Panc1 (cell line): ENCODE measurements around the gene ITGB3. TPM values are rescaled to one million over a fixed set of nuclear protein-coding genes. Genes with fewer than 3 reads are reported as not detected.
A peak's percentile ranks its signal among the peaks of the same experiment; 100 is the strongest.

Source experiments
- ATAC-seq: fragments of 200-7000 bp; cut with Tn5 transposase; 2 replicates; pipeline ENCODE4 v1.9.1; 2020; ENCODE audit warnings: mild to moderate bottlenecking, moderate library complexity
- BruUV-seq: library from RNA; stranded (reverse); fragments of 400-500 nt; replicated peaks from 2 replicates; lab custom pipeline; 2021; lab: Mats Ljungman, UMichigan
- CTCF ChIA-PET: fragments of 300-600 bp; sonication (Branson Sonifier 250); formaldehyde crosslinking; loops from one replicate; lab custom pipeline; 2022; ENCODE audit warnings: antibody characterized with exemption; lab: Charles Lee
- POLR2A ChIA-PET: fragments of 300-600 bp; sonication (Branson Sonifier 250); formaldehyde crosslinking; loops from one replicate; lab custom pipeline; 2022; ENCODE audit warnings: antibody characterized with exemption; lab: Charles Lee
- DNase-seq: peaks from one replicate; pipeline ENCODE4 v3.0.0-alpha.2; 2010; ENCODE audit warnings: low read depth, low spot score
- H3K27ac ChIP-seq: 2 replicates; pipeline ENCODE4 v1.5.1; 2011; ENCODE audit warnings: mild to moderate bottlenecking, low read length, inconsistent platforms
- H3K27me3 ChIP-seq: fragments of 200-500 bp; sonication (Bioruptor generic); 2 replicates; pipeline ENCODE4 v1.6.0; 2014; ENCODE audit warnings: low read length, inconsistent platforms; ENCODE audit not compliant: control insufficient read depth, insufficient read depth
- H3K36me3 ChIP-seq: fragments of 200-500 bp; sonication (Bioruptor generic); 2 replicates; pipeline ENCODE4 v1.5.1; 2014; ENCODE audit warnings: inconsistent platforms, mild to moderate bottlenecking, low read length, moderate library complexity; ENCODE audit not compliant: control insufficient read depth, insufficient read depth
- H3K4me1 ChIP-seq: 2 replicates; pipeline ENCODE4 v1.5.1; 2011; ENCODE audit warnings: inconsistent platforms, mild to moderate bottlenecking, low read length, moderate library complexity; ENCODE audit not compliant: control insufficient read depth, insufficient read depth
- H3K4me3 ChIP-seq, 2 experiments: 2 replicates each; pipeline ENCODE4 v1.5.1; 2011 to 2012; ENCODE audit warnings: low read depth in 2 of 2, low read length in 2 of 2, mild to moderate bottlenecking in 2 of 2, inconsistent platforms in 1 of 2, moderate library complexity in 1 of 2
- H3K9me3 ChIP-seq: fragments of 200-500 bp; sonication (Bioruptor generic); 2 replicates; pipeline ENCODE4 v1.5.1; 2014; ENCODE audit warnings: low read depth, mild to moderate bottlenecking, inconsistent platforms, low read length, moderate library complexity; ENCODE audit not compliant: control insufficient read depth, insufficient read depth
- POLR2AphosphoS5 ChIP-seq: IDR thresholded peaks from 2 replicates; pipeline ENCODE4 v1.6.1; 2012; ENCODE audit warnings: mild to moderate bottlenecking, low read depth, low read length, moderate library complexity
- SIN3A ChIP-seq: IDR thresholded peaks from 2 replicates; pipeline ENCODE4 v1.6.1; 2012; ENCODE audit warnings: low read depth, mild to moderate bottlenecking, low read length, moderate library complexity, borderline replicate concordance; ENCODE audit not compliant: insufficient read depth
- TCF7L2 ChIP-seq: IDR thresholded peaks from 2 replicates; pipeline ENCODE4 v1.6.1; 2011; ENCODE audit warnings: mild to moderate bottlenecking, low read depth, low read length, inconsistent platforms
- in situ Hi-C: cut with HindIII; loops from 2 replicates; pipeline ENCODE4 v1.10.0; 2016; ENCODE audit warnings: low sequenced_read_pairs, low pct_unique_long_range_greater_than_20kb
- intact Hi-C: fragments of 100-400 bp; cut with micrococcal nuclease; formaldehyde crosslinking; loops from one replicate; pipeline ENCODE4 v1.10.0; 2022; ENCODE audit not compliant: unreplicated experiment
- total RNA-seq: library from RNA; stranded (reverse); gene quantifications from one replicate; pipeline ENCODE4 v1.2.1, GENCODE V29; 2021; ENCODE audit not compliant: unreplicated experiment
- TF ChIP-seq, protein P1 (sequence below), 2 experiments: IDR thresholded peaks; 2 replicates each; pipeline ENCODE4 v1.6.1; 2011 to 2012; ENCODE audit warnings: low read depth in 2 of 2, control low read depth in 1 of 2, low read length in 1 of 2, mild to moderate bottlenecking in 1 of 2, moderate library complexity in 1 of 2; ENCODE audit not compliant: insufficient read depth in 1 of 2
- TF ChIP-seq, protein P2 (sequence below): fragments of 450-650 bp; IDR thresholded peaks from 2 replicates; pipeline ENCODE4 v1.5.1; 2017; ENCODE audit warnings: mild to moderate bottlenecking

Gene ITGB3
- total RNA-seq, 1 experiment from 2014 or later = 17.6 TPM

DNA sequence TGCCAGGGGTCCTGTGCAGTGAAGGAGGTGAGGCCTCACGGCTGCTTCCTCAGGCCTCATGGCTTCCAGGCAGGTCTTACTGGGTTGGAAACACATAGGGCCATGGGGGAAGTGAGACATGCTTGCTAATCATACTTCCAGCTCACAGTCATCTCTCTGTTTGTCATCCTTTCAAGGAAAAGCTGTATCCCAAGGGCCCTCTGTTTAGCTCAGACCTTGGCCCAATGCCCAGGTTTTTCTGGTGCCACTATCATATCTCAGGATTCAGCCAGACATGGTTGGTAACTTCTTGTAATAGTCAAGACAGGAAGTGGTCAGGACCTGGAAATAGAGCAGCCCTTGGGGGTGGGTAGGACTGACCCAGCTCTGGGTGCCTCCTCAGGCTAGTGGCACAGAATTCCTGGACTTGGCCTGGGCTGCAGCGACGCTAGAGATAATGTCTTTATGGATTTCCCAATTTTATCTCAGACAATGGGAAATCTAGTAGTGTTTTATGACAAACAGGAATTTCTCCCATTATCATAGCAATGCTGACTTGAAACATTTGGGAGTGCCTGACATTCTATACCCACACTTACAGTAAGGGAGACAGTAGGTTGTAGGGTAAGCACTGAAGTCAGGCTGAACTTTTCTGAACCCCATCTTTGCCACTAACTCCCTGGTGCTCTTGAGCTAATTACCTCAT, 13.5 kb upstream of the ITGB3 start:
- peak; percentile 96 for ATAC-seq
- peak; percentile 87 for DNase-seq
- TF ChIP-seq, protein P1, sequence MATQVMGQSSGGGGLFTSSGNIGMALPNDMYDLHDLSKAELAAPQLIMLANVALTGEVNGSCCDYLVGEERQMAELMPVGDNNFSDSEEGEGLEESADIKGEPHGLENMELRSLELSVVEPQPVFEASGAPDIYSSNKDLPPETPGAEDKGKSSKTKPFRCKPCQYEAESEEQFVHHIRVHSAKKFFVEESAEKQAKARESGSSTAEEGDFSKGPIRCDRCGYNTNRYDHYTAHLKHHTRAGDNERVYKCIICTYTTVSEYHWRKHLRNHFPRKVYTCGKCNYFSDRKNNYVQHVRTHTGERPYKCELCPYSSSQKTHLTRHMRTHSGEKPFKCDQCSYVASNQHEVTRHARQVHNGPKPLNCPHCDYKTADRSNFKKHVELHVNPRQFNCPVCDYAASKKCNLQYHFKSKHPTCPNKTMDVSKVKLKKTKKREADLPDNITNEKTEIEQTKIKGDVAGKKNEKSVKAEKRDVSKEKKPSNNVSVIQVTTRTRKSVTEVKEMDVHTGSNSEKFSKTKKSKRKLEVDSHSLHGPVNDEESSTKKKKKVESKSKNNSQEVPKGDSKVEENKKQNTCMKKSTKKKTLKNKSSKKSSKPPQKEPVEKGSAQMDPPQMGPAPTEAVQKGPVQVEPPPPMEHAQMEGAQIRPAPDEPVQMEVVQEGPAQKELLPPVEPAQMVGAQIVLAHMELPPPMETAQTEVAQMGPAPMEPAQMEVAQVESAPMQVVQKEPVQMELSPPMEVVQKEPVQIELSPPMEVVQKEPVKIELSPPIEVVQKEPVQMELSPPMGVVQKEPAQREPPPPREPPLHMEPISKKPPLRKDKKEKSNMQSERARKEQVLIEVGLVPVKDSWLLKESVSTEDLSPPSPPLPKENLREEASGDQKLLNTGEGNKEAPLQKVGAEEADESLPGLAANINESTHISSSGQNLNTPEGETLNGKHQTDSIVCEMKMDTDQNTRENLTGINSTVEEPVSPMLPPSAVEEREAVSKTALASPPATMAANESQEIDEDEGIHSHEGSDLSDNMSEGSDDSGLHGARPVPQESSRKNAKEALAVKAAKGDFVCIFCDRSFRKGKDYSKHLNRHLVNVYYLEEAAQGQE (IDR thresholded peaks at IDR 0.05; ENCODE audit: insufficient read depth in 1 of 2, low read depth in 2 of 2, low read length in 1 of 2) = no peak
- TF ChIP-seq POLR2AphosphoS5 = no peak
- TF ChIP-seq TCF7L2 = no peak
- TF ChIP-seq, protein P2, sequence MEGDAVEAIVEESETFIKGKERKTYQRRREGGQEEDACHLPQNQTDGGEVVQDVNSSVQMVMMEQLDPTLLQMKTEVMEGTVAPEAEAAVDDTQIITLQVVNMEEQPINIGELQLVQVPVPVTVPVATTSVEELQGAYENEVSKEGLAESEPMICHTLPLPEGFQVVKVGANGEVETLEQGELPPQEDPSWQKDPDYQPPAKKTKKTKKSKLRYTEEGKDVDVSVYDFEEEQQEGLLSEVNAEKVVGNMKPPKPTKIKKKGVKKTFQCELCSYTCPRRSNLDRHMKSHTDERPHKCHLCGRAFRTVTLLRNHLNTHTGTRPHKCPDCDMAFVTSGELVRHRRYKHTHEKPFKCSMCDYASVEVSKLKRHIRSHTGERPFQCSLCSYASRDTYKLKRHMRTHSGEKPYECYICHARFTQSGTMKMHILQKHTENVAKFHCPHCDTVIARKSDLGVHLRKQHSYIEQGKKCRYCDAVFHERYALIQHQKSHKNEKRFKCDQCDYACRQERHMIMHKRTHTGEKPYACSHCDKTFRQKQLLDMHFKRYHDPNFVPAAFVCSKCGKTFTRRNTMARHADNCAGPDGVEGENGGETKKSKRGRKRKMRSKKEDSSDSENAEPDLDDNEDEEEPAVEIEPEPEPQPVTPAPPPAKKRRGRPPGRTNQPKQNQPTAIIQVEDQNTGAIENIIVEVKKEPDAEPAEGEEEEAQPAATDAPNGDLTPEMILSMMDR = no peak
- no peak for TF ChIP-seq SIN3A
- H3K9me3 ChIP-seq = no peaks in the 10 kb centered on the region
- ChIA-PET POLR2A (no interaction called here), CTCF (no interaction called here)
- BruUV-seq = no TSS peak
- no peaks in the 10 kb centered on the region for H3K27me3 ChIP-seq
- peaks cover 4% of the 10 kb centered on the region; the same call in 1 of the 2 replicates for H3K4me1 ChIP-seq
- in situ Hi-C loops (no loop called here), intact Hi-C loops (no loop called here)
- H3K27ac ChIP-seq = peak overlapping the region; percentile 26
- H3K4me3 ChIP-seq = no peak overlapping the region
- H3K36me3 ChIP-seq = no peaks in the 10 kb centered on the region

DNA sequence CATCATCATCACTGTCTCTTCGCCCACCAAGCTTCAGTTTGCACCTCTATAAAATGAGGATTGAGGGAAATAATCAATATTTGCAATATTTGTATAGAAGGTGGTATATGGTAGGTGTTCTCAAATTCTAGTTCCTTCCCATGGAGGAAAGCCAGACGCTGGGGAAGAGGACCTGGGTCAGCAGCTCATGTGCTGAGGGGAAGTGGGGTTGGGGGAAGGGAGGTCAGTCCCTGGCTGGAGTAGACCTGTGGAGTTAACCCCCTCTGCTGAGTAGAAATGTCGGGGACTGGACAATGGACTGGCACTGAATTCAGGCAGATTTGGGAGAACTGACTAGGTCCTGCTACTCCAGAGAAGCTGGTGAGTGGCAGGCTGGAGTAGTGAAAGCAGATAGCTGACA, 12.8 kb upstream of the ITGB3 start:
- H3K9me3 ChIP-seq = no peaks in the 10 kb centered on the region
- no peak overlapping the region; the same call in 1 of the 2 replicates for H3K27ac ChIP-seq
- intact Hi-C loops (no loop called here), in situ Hi-C loops (no loop called here)
- CTCF ChIA-PET = no interaction called here
- POLR2A ChIA-PET = no interaction called here
- no TSS peak for BruUV-seq
- DNase-seq (no peak), ATAC-seq (no peak)
- peaks cover 4% of the 10 kb centered on the region; the same call in 1 of the 2 replicates for H3K4me1 ChIP-seq
- H3K4me3 ChIP-seq = no peak overlapping the region
- TF ChIP-seq SIN3A (no peak), POLR2AphosphoS5 (no peak)
- TF ChIP-seq, protein P1 (IDR thresholded peaks at IDR 0.05; ENCODE audit: insufficient read depth in 1 of 2, low read depth in 2 of 2, low read length in 1 of 2) = no peak
- TF ChIP-seq, protein P2 = no peak
- H3K36me3 ChIP-seq = no peaks in the 10 kb centered on the region
- no peaks in the 10 kb centered on the region for H3K27me3 ChIP-seq
